ENCODE measurements around the gene NAT14. TPM values are rescaled to one million over a fixed set of nuclear protein-coding genes. Genes with fewer than 3 reads are reported as not detected.
A peak's percentile ranks its signal among the peaks of the same experiment; 100 is the strongest.

The NAT14 gene
- total RNA-seq, 1 experiment from 2014 or later = 28.9 TPM

GRCh38 chr19:55453511-55454260 is 31.3 kb upstream of the NAT14 start:
- DNase-seq (ENCODE audit: low spot score) = no peak

DNA sequence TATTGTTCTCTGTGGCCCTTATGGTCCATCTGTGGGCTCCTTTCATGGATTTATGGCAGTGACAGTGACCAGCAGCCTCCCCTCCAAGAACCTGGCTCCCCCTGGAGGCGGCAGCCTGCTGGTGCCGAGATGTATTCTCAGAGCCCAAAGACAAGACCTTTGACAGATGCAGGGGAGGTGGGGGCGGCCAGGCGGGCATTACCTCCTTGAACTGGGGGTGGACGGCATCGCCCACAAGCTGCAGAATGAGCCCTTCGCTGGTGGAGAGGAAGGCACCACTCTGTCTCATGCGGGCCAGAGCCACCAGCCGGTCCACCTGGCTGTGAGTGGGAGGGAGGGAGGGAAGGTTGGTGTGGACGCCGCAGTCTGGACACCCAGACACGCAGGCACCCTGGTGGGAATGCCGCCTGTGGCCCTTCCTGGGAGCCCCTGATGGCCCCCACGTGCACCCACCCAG is 30.2 kb upstream of the NAT14 start:
- DNase-seq (ENCODE audit: low spot score) = peak; percentile 65

DNA sequence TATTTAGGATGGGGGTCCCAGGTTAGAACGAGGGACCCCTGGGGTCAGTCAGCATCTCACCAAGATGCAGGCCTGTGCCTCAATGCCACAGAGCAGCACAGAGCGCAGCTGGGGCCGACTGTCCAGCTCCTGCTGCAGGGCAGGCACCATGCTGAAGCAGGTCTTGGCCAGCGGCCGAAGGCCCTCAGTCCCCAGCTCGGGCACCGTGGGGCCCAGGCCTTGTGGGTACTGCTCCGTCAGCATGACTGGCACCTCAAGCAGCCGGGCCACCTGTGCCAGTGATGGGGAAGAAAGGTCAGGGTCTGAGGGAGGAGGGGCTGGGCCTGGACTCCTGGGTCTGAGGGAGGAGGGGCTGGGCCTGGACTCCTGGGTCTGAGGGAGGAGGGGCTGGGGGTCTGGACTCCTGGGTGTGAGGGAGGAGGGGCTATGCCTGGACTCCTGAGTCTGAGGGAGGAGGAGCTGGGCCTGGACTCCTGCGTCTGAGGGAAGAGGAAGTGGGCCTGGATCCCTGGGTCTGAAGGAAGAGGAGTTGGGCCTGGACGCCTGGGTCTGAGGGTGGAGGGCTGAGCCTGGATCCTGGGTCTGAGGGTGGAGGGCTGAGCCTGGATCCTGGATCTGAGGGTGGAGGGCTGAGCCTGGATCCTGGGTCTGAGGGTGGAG is 29.3 kb upstream of the NAT14 start:
- no peak for DNase-seq (ENCODE audit: low spot score)

GRCh38 chr19:55456347-55456746 is 28.6 kb upstream of the NAT14 start:
- no peak for DNase-seq (ENCODE audit: low spot score)

DNA sequence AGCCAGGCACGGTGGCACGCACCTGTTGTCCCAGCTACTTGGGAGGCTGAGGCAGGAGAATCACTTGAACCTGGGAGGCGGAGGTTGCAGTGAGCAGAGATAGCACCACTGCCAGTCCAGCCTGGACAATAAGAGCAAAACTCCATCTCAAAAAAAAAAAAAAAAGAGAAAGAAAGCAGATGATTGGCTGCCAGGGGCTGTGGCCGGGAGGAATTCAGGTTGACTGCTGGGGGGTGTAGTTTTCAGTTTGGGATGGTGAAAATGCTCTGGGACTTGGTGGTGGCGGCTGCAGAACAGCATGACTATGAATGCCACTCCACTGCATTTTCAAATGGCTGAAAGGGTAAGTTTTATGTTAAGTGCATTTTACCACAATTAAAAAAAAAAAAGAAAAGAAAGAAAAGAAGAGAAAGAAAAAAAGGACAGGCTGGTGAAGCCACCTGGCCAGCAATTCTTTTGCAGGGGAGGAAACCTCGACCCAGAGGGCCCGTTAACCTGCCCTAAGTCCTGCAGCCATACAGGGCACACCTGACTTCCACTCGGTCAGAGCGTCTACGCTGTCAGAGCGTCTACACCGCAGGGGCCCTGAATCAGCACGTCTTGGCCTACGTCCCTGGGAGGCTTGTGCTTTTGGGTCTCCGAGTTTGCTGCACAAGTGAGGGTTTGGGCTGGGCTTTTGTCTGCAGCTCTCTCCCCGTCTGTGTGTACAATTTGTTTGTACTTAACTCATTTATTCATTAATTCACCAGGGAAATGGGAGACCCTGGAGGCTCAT is 27.1 kb upstream of the NAT14 start:
- no peak for DNase-seq (ENCODE audit: low spot score)

DNA sequence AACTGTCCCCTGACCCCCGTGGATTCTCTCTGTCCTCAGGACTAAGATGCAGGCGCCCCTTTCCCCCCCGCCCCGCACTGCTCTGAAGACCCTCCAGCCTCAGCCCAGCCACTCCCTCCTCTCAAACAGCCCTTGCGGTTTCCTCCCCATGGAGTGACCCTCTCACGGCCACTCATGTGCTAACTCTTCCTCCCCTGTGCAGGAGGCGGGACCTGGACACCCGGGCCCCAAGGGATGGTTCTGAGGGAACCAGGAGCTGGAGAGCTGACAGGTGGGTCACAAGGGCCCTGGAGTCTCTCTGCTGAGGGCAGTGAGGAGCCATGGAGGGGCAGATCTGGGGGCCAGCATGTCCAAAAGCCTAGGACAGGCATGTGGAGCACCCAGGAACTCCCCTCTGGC is 25.4 kb upstream of the NAT14 start:
- no peak for DNase-seq (ENCODE audit: low spot score)

DNA sequence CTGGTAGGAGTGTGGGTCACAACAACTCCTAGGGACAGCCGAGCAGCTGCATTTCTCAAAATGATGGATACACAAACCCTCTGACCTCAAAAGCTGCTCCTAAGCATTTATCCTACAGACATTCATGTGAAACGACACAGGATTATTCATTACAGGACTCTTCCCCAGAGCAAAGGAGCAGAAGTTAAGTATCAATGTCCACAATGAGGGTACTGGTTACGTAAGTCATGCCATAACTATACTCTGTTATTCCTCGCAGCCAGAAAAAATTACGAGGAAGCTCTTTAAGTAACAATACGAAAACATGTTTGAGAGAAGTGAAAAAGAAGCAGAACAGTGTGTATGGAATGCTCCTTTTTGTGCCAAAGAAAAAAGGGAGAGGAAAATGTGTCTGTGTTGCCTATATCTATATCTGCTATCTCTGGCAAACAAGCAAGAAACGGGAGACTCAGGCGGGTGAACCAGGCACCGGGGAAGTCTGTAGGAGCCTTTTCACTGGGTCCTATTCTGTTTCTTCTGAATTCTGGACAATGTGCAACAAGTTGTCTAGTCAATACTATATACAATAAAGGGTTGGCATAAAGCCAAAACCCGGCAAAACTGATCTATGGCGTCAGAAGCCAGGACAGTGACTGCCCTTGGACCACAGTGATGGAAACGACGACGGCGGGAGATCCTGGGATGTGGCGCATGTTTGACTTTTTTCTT is 24.9 kb upstream of the NAT14 start:
- peak; percentile 33 for DNase-seq (ENCODE audit: low spot score)

DNA sequence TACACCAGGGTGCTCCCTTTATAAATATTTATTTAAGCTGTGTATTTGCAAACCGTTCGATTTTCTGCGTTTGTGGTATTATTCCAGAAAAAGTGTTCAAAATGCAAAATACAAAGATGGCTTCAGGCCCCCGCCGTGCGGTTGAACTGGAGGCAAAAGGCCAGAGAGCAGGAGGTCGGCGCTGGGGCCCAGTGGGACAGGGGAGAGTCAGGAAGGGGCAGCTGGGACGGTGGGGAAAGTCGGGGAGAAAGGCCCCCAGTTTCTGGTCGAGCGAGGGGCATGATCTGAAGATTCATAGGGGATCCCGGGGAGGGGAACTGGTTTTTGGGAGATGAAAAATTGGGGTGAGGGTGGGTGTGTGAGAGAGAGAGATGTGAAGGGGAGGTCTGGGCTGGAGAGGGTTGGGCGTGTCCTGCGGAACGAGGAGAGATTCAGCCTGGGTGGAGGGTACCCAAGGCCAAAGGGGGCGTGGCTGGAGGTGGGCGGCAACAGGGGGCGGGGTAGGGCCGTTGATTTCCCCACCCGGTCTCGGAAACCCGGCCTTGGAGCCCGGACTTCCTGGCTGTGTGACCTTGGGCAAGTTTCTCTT is 24.2 kb upstream of the NAT14 start:
- no peak for DNase-seq (ENCODE audit: low spot score)

- peak; percentile 100 for DNase-seq (ENCODE audit: low spot score)
These were observed 23.6 kb upstream of the NAT14 start, which contains the start of gene ISOC2 for GRCh38 chr19:55461259-55461973. TSS of gene ISOC2 (minus strand) at chr19:55461642. CDS start at chr19:55456486, 5,156 bp downstream.

DNA sequence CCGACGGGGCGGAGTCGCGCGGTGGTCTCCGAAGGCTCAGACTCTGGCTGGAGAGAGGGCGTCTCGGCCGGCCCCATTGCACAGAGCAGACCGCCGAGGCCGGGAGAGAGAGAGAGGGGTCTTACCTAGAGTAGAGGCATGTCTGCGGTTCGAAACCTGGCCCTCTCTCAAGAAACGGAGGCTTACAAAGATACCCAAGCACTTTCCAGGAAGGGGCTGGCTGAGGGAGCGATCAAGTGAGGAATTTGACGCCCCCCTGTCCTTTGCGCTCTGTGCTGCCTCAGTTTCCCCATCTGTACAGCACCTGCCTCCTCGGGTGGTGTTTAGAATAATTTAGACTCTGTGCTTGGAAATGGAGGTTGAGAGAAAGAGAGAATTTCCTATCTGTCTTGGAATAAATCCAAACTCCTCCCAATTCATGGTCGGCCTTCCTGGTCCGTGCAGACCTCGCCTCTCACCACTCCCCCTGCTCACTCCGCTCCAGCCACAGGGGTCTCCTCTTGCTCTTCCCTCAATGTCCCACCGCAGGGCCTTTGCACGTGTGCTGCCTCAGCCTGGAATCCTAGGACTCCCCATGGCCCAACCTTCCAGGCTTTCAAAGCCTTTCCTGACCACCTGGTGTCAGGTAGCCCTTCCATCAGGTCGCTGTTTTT is 22.9 kb upstream of the NAT14 start:
- DNase-seq (ENCODE audit: low spot score) = peak; percentile 68

- DNase-seq (ENCODE audit: low spot score) = no peak
These were observed 22.3 kb upstream of the NAT14 start for GRCh38 chr19:55462722-55463121.

GRCh38 chr19:55463583-55464031 is 21.4 kb upstream of the NAT14 start:
- no peak for DNase-seq (ENCODE audit: low spot score)

GRCh38 chr19:55464039-55464661 is 20.8 kb upstream of the NAT14 start:
- DNase-seq (ENCODE audit: low spot score) = no peak

- no peak for DNase-seq (ENCODE audit: low spot score)
These were observed 20.3 kb upstream of the NAT14 start, which contains the start of gene C19orf85 for GRCh38 chr19:55464662-55465054. TSS of gene C19orf85 (minus strand) at chr19:55464751. CDS start at chr19:55464554, 197 bp downstream.

DNA sequence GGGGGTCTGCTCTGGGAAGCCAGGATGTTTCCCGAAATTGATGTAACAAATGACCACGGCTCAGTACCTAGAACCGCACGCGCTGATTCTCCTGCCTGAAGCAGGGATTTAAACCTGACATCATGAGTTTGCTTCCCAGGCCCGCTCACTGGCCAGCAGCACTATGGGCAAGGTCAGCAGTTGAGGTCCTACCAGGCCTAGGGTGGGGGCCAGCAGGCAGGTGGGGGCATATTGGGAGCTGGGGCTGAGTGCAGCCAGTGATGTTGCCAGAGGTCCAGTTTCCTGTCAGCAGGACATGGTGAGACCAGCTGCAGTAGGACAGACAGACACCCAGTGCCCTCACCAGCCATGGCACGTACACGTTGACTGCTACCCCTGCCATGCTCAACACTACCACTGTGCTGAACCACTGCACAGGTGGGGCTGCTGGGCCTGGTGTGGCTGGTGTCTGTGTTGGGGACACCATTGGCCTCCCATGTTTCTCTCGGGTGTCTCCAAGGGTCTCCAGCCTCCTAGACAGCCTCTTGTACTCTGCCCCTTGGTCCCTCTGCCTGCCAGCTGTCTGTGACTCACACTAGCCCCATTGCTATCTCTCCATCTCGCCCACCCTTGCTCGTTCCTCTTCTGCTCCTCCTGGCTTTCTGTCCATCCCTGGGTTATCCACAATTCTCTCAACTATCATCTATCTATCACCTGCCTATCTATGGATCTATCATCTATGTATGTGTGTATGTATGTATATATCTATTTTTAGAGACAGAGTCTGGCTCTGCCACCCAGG is 19.3 kb upstream of the NAT14 start:
- DNase-seq (ENCODE audit: low spot score) = no peak

DNA sequence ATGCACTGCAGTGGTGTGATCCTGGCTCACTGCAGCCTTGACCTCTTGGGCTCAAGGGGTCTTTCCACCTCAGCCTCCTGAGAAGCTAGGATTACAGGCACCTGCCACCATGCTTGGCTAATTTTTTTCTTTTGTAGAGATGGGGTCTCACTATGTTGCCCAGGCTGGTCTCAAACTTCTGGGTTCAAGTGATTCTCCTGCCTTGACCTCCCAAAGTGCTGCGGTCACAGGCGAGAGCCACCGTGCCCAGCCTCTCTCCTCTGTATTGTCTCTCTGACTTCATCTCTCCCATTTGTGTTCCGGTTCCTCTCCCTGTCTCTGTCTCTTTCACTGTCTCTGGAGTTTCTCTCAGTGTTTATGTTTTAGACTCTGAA is 18.8 kb upstream of the NAT14 start:
- no peak for DNase-seq (ENCODE audit: low spot score)

GRCh38 chr19:55467236-55468053 is 17.5 kb upstream of the NAT14 start:
- DNase-seq (ENCODE audit: low spot score) = peak; percentile 90

DNA sequence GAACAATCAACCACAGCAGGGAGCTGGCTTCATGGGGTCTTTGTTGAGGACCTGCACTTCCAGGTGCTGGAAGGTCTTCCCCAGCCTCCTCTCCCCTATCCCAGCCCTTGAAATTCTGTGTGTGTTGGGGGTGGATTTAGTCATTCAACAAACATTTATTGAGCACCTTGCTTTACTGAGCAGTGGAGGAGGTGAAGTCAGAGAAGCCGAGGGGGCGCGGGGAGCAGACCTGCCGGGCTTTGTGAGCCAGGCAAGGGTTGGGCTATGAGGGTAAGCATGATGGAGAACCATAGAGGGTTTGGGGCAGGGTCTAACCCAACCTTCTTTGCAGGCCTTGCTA is 17.0 kb upstream of the NAT14 start:
- no peak for DNase-seq (ENCODE audit: low spot score)

Measured in HT-29 (cell line).